Panc1 (cell line): Measurements from ENCODE around the gene OAS2. TPM values are rescaled to one million over a fixed set of nuclear protein-coding genes. Genes with fewer than 3 reads are reported as not detected.

Experiments used
- ATAC-seq: fragments of 200-7000 bp; cut with Tn5 transposase; 2 replicates; pipeline ENCODE4 v1.9.1; 2020; ENCODE audit warnings: mild to moderate bottlenecking, moderate library complexity
- BruUV-seq: library from RNA; stranded (reverse); fragments of 400-500 nt; replicated peaks from 2 replicates; lab custom pipeline; 2021; lab: Mats Ljungman, UMichigan
- CTCF ChIA-PET: fragments of 300-600 bp; sonication (Branson Sonifier 250); formaldehyde crosslinking; loops from one replicate; lab custom pipeline; 2022; ENCODE audit warnings: antibody characterized with exemption; lab: Charles Lee
- POLR2A ChIA-PET: fragments of 300-600 bp; sonication (Branson Sonifier 250); formaldehyde crosslinking; loops from one replicate; lab custom pipeline; 2022; ENCODE audit warnings: antibody characterized with exemption; lab: Charles Lee
- DNase-seq: peaks from one replicate; pipeline ENCODE4 v3.0.0-alpha.2; 2010; ENCODE audit warnings: low read depth, low spot score
- H3K27ac ChIP-seq: 2 replicates; pipeline ENCODE4 v1.5.1; 2011; ENCODE audit warnings: mild to moderate bottlenecking, low read length, inconsistent platforms
- H3K27me3 ChIP-seq: fragments of 200-500 bp; sonication (Bioruptor generic); 2 replicates; pipeline ENCODE4 v1.6.0; 2014; ENCODE audit warnings: low read length, inconsistent platforms; ENCODE audit not compliant: control insufficient read depth, insufficient read depth
- H3K36me3 ChIP-seq: fragments of 200-500 bp; sonication (Bioruptor generic); 2 replicates; pipeline ENCODE4 v1.5.1; 2014; ENCODE audit warnings: inconsistent platforms, mild to moderate bottlenecking, low read length, moderate library complexity; ENCODE audit not compliant: control insufficient read depth, insufficient read depth
- H3K4me1 ChIP-seq: 2 replicates; pipeline ENCODE4 v1.5.1; 2011; ENCODE audit warnings: inconsistent platforms, mild to moderate bottlenecking, low read length, moderate library complexity; ENCODE audit not compliant: control insufficient read depth, insufficient read depth
- H3K4me3 ChIP-seq, 2 experiments: 2 replicates each; pipeline ENCODE4 v1.5.1; 2011 to 2012; ENCODE audit warnings: low read depth in 2 of 2, low read length in 2 of 2, mild to moderate bottlenecking in 2 of 2, inconsistent platforms in 1 of 2, moderate library complexity in 1 of 2
- H3K9me3 ChIP-seq: fragments of 200-500 bp; sonication (Bioruptor generic); 2 replicates; pipeline ENCODE4 v1.5.1; 2014; ENCODE audit warnings: low read depth, mild to moderate bottlenecking, inconsistent platforms, low read length, moderate library complexity; ENCODE audit not compliant: control insufficient read depth, insufficient read depth
- POLR2AphosphoS5 ChIP-seq: IDR thresholded peaks from 2 replicates; pipeline ENCODE4 v1.6.1; 2012; ENCODE audit warnings: mild to moderate bottlenecking, low read depth, low read length, moderate library complexity
- SIN3A ChIP-seq: IDR thresholded peaks from 2 replicates; pipeline ENCODE4 v1.6.1; 2012; ENCODE audit warnings: low read depth, mild to moderate bottlenecking, low read length, moderate library complexity, borderline replicate concordance; ENCODE audit not compliant: insufficient read depth
- TCF7L2 ChIP-seq: IDR thresholded peaks from 2 replicates; pipeline ENCODE4 v1.6.1; 2011; ENCODE audit warnings: mild to moderate bottlenecking, low read depth, low read length, inconsistent platforms
- in situ Hi-C: cut with HindIII; loops from 2 replicates; pipeline ENCODE4 v1.10.0; 2016; ENCODE audit warnings: low sequenced_read_pairs, low pct_unique_long_range_greater_than_20kb
- intact Hi-C: fragments of 100-400 bp; cut with micrococcal nuclease; formaldehyde crosslinking; loops from one replicate; pipeline ENCODE4 v1.10.0; 2022; ENCODE audit not compliant: unreplicated experiment
- total RNA-seq: library from RNA; stranded (reverse); gene quantifications from one replicate; pipeline ENCODE4 v1.2.1, GENCODE V29; 2021; ENCODE audit not compliant: unreplicated experiment
- TF ChIP-seq, protein P1 (sequence below): fragments of 450-650 bp; IDR thresholded peaks from 2 replicates; pipeline ENCODE4 v1.5.1; 2017; ENCODE audit warnings: mild to moderate bottlenecking
- TF ChIP-seq, protein P2 (sequence below), 2 experiments: IDR thresholded peaks; 2 replicates each; pipeline ENCODE4 v1.6.1; 2011 to 2012; ENCODE audit warnings: low read depth in 2 of 2, control low read depth in 1 of 2, low read length in 1 of 2, mild to moderate bottlenecking in 1 of 2, moderate library complexity in 1 of 2; ENCODE audit not compliant: insufficient read depth in 1 of 2

OAS2 gene
- total RNA-seq, 1 experiment from 2014 or later = 2.7 TPM

DNA sequence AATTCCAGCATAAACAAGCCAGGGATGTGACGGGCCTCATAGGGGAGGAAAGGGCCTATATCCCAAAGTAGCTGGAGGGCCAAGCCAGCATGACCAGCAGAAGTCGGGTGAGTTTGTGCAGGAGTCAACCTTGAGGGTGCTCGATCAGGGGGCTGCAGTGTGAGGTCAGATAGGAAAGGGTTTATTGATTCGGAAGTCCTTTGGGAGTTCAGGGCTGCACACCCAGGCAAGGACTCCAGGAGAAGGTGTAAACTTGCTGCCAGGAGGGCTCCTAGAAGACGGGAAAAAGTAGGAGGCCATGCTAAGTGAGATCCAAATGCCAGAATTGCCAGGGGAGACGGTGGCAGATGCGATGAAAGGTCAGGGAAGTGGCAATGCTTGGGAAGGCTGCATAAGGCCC lies 3.4 kb upstream of the OAS2 start:
- ChIA-PET POLR2A (no interaction called here), CTCF (interaction anchor here (0.5 kb wide), 1 partner anchor 742 kb away, joined by 7 read pairs; no protein-coding TSS in a partner anchor)
- intact Hi-C loops (no loop called here), in situ Hi-C loops (no loop called here)
- H3K4me1 ChIP-seq = no peaks in the 10 kb centered on the region
- H3K36me3 ChIP-seq = no peaks in the 10 kb centered on the region
- H3K27me3 ChIP-seq = no peaks in the 10 kb centered on the region
- no peak overlapping the region for H3K27ac ChIP-seq
- no peak overlapping the region for H3K4me3 ChIP-seq
- TF ChIP-seq SIN3A (no peak), TCF7L2 (no peak), POLR2AphosphoS5 (no peak)
- TF ChIP-seq, protein P1, sequence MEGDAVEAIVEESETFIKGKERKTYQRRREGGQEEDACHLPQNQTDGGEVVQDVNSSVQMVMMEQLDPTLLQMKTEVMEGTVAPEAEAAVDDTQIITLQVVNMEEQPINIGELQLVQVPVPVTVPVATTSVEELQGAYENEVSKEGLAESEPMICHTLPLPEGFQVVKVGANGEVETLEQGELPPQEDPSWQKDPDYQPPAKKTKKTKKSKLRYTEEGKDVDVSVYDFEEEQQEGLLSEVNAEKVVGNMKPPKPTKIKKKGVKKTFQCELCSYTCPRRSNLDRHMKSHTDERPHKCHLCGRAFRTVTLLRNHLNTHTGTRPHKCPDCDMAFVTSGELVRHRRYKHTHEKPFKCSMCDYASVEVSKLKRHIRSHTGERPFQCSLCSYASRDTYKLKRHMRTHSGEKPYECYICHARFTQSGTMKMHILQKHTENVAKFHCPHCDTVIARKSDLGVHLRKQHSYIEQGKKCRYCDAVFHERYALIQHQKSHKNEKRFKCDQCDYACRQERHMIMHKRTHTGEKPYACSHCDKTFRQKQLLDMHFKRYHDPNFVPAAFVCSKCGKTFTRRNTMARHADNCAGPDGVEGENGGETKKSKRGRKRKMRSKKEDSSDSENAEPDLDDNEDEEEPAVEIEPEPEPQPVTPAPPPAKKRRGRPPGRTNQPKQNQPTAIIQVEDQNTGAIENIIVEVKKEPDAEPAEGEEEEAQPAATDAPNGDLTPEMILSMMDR = no peak
- TF ChIP-seq, protein P2, sequence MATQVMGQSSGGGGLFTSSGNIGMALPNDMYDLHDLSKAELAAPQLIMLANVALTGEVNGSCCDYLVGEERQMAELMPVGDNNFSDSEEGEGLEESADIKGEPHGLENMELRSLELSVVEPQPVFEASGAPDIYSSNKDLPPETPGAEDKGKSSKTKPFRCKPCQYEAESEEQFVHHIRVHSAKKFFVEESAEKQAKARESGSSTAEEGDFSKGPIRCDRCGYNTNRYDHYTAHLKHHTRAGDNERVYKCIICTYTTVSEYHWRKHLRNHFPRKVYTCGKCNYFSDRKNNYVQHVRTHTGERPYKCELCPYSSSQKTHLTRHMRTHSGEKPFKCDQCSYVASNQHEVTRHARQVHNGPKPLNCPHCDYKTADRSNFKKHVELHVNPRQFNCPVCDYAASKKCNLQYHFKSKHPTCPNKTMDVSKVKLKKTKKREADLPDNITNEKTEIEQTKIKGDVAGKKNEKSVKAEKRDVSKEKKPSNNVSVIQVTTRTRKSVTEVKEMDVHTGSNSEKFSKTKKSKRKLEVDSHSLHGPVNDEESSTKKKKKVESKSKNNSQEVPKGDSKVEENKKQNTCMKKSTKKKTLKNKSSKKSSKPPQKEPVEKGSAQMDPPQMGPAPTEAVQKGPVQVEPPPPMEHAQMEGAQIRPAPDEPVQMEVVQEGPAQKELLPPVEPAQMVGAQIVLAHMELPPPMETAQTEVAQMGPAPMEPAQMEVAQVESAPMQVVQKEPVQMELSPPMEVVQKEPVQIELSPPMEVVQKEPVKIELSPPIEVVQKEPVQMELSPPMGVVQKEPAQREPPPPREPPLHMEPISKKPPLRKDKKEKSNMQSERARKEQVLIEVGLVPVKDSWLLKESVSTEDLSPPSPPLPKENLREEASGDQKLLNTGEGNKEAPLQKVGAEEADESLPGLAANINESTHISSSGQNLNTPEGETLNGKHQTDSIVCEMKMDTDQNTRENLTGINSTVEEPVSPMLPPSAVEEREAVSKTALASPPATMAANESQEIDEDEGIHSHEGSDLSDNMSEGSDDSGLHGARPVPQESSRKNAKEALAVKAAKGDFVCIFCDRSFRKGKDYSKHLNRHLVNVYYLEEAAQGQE (IDR thresholded peaks at IDR 0.05; ENCODE audit: insufficient read depth in 1 of 2, low read depth in 2 of 2, low read length in 1 of 2) = no peak
- no TSS peak for BruUV-seq
- DNase-seq (no peak), ATAC-seq (no peak)
- H3K9me3 ChIP-seq = no peaks in the 10 kb centered on the region

DNA sequence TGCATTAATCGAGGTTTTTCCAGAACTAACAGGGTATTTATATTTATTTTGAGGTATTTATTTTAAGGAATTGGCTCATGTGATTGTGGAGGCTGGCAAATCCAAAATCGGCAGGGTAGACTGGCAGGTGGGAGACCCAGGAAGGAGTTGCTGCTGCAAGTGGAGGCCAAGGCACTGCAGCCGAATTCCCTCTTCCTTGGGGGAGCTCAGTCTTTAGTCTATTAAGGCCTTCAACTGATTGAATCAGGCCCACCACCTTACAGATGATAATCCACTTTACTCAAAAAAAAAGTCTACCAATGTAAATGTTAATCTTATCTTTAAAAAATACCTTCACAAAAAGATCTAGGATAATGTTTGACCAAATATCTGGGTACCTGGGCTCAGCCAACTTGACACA lies 1.2 kb upstream of the OAS2 start:
- Histone ChIP-seq H3K36me3 (no peaks in the 10 kb centered on the region), H3K27me3 (no peaks in the 10 kb centered on the region), H3K27ac (no peak overlapping the region), H3K9me3 (no peaks in the 10 kb centered on the region), H3K4me1 (no peaks in the 10 kb centered on the region), H3K4me3 (no peak overlapping the region)
- no peak for TF ChIP-seq SIN3A
- TF ChIP-seq, protein P1 = no peak
- TF ChIP-seq, protein P2 (IDR thresholded peaks at IDR 0.05; ENCODE audit: insufficient read depth in 1 of 2, low read depth in 2 of 2, low read length in 1 of 2) = no peak
- TF ChIP-seq POLR2AphosphoS5 = no peak
- no peak for TF ChIP-seq TCF7L2
- DNase-seq = no peak
- ChIA-PET POLR2A (no interaction called here), CTCF (no interaction called here)
- ATAC-seq = no peak
- in situ Hi-C loops (no loop called here), intact Hi-C loops (no loop called here)
- BruUV-seq = no TSS peak
